GM12892 (cell line): ENCODE data around the gene TBX1.
"Not testable (repeated sequence)": the region's sequence is repeated elsewhere in the genome, so short reads cannot be mapped to it uniquely, and the experiment has no call there.

Source experiments
- DNase-seq: peaks from one replicate; pipeline ENCODE4 v3.0.0; 2011; ENCODE audit not compliant: insufficient read length
- FAIRE-seq: peaks from 2 replicates; lab custom pipeline; 2011; peaks lifted over from hg19 to GRCh38; lab: Jason Lieb, UNC
- POLR2A ChIP-seq: IDR thresholded peaks from 2 replicates; pipeline ENCODE4 v1.6.1; 2011; ENCODE audit warnings: low read depth, low read length, control low read depth
- POLR2AphosphoS5 ChIP-seq: IDR thresholded peaks from 2 replicates; pipeline ENCODE4 v1.6.1; 2011; ENCODE audit warnings: low read depth, low read length, control low read depth
- TAF1 ChIP-seq: IDR thresholded peaks from 2 replicates; pipeline ENCODE4 v1.6.1; 2011; ENCODE audit warnings: low read depth, mild to moderate bottlenecking, control low read depth, low read length, borderline replicate concordance

TBX1 gene

DNA sequence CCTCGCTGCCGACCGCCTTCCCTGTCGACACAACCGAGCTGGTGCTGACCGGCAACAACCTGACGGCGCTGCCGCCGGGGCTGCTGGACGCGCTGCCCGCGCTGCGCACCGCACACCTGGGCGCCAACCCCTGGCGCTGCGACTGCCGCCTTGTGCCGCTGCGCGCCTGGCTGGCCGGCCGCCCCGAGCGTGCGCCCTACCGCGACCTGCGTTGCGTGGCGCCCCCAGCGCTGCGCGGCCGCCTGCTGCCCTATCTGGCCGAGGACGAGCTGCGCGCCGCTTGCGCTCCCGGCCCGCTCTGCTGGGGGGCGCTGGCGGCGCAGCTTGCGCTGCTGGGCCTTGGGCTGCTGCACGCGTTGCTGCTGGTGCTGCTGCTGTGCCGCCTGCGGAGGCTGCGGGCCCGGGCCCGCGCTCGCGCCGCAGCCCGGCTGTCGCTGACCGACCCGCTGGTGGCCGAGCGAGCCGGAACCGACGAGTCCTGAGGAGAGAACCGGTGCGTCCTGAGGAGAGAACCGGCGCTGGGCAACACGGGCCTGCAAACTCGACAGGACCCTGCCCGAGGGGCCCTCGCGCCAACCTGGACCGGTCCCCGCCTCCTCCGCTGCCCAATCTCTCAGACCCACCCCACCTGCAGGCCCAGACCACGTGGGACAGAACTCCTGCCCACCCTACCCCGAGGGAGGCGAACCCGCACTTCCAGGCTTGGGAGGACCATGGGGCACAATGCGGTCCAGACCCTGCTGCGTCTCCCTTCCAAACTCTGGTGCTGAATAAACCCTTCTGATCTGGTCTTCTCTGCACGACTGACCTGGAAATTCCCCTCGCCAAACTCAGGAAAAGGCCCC, 36.4 kb upstream of the TBX1 start:
- no peak for FAIRE-seq
- TF ChIP-seq TAF1 (no peak), POLR2A (no peak), POLR2AphosphoS5 (no peak)
- no peak for DNase-seq

DNA sequence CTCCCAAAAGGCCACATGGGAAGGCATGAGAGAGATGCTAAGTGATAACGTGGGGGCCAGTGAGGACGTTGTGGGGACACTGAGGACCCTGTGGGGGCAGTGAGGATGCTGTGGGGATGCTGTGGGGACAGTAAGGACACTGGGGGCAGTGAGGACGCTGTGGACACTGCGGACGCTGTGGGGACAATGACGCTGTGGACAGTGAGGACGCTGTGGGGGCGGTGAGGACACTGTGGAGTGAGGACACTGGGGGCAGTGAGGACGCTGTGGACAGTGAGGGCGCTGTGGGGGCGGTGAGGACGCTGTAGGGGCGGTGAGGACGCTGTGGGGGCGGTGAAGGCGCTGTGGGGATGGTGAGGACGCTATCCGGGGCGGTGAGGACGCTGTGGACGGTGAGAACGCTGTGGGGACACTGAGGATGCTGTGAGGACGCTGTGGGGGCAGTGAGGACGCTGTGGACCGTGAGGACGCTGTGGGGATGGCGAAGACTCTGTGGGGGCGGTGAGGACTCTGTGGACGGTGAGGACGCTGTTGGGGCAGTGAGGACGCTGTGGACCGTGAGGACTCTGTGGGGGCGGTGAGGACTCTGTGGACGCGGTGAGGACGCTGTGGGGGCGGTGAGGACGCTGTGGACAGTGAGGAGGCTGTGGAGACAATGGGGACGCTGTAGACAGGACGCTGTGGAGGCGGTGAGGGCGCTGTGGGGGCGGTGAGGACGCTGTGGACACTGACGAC, 35.5 kb upstream of the TBX1 start:
- DNase-seq (no peak), FAIRE-seq (no peak)
- no peak for TF ChIP-seq POLR2AphosphoS5
- TF ChIP-seq POLR2A: no peak
- no peak for TF ChIP-seq TAF1

DNA sequence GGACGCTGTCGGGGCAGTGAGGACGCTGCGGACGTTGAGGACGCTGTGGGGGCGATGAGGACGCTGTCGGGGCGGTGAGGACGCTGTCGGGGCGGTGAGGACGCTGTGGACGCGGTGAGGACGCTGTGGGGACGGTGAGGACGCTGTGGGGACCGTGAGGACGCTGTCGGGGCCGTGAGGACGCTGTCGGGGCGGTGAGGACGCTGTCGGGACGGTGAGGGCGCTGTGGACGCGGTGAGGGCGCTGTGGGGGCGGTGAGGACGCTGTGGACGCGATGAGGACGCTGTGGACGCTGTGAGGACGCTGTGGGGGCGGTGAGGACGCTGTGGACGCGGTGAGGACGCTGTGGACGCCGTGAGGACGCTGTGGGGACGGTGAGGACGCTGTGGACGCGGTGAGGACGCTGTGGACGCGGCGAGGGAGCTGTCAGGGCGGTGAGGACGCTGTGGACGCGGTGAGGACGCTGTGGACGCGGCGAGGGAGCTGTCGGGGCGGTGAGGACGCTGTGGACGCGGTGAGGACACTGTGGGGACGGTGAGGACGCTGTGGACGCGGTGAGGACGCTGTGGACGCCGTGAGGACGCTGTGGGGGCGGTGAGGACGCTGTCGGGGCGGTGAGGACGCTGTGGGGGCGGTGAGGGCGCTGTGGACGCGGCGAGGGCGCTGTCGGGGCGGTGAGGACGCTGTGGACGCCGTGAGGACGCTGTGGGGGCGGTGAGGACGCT, 34.4 kb upstream of the TBX1 start:
- not testable (repeated sequence) for FAIRE-seq, DNase-seq

DNA sequence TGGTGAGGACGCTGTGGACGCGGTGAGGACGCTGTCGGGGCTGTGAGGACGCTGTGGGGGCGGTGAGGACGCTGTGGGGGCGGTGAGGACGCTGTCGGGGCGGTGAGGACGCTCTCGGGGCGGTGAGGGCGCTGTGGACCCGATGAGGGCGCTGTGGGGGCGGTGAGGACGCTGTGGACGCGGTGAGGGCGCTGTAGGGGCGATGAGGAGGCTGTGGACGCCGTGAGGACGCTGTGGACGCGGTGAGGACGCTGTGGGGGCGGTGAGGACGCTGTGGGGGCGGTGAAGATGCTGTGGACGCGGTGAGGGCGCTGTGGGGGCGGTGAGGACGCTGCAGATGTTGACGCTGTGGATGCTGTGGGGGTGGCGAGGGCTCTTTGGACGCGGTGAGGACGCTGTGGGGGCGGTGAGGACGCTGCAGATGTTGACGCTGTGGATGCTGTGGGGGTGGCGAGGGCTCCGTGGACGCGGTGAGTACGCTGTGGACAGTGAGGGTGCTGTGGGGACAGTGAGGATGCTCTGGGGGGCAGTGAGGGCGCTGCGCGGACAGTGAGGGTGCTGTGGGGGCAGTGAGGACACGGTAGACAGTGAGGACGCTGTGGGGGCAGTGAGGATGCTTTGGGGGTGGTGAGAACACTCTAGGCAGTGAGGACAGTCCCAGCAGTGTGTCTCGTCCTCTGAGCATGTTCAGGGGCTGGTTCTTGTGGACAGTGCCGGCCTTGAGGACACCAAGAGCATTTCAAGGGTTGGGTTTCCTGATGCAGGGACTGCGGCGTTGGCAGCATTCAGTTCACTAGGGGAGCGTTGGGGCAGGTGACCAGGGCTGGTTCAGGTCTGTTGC, 33.0 kb upstream of the TBX1 start:
- DNase-seq (no peak), FAIRE-seq (no peak)

DNA sequence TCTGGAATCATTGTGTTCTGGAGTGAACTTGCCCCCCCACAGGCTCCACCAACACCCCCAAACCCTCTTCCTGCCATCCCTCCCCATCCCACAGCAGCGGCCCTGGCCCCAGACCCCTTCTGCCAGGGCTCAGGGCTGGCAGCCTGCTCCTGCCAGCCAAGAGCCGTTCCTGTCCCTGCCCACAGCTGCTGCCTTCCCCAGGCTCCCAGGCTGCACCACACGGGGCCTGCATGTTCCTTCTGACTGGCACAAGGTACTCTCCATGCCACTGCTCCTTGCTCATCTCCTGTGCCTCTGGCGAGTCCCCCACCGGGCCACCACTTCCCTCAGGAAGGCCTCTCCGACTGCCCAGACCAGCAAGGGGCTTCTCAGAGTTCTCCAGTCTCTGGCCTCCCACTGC, 32.3 kb upstream of the TBX1 start:
- TF ChIP-seq TAF1: no peak
- TF ChIP-seq POLR2A: no peak
- TF ChIP-seq POLR2AphosphoS5: no peak
- FAIRE-seq (no peak), DNase-seq (no peak)

More for the DNA sequence above, 33.0 kb upstream of the TBX1 start:
- TF ChIP-seq POLR2AphosphoS5: no peak
- TF ChIP-seq POLR2A: no peak
- TF ChIP-seq TAF1: no peak

DNA sequence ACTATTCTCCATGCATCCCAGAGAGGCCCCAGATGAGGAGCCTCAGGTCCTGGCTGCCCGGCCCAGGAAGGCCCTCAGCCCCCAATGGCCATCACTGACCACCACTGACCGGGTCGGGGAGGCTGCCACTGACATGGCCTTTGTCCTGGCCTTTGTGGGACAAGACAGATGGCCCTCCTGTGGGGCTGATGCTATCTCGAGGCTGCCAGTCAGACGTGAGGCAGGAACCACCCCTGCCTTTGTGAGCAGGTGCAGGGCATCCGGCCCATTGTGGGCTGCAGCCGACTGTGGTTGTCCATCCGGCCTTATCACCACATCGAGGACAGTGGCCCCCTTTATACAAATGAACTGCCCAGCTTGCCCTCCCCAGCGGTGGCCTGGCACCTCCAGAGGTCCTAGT, 31.7 kb upstream of the TBX1 start:
- TF ChIP-seq POLR2A (no peak), TAF1 (no peak), POLR2AphosphoS5 (no peak)
- FAIRE-seq (no peak), DNase-seq (no peak)

DNA sequence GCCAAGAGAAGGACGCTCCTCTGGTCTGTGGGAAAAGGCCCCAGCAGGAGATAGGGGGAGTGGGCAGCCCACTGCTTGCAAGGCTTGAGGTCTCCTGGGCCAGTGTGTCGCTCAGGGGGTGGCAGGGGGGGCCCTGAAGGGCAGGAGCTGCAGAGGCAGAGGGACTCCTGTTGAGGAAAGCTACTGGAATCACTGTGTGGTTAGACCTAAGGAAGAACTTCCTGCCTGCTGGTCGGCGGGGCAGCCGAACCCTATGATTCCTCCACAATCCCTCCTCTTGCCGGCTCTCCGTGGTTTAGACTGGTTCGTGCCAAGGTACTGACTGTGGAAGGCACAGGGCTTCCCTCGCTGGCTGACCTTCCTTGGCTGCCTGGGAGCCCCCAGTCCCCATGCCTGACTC, 31.1 kb upstream of the TBX1 start:
- no peak for TF ChIP-seq TAF1
- no peak for TF ChIP-seq POLR2AphosphoS5
- no peak for TF ChIP-seq POLR2A
- FAIRE-seq: no peak
- no peak for DNase-seq

DNA sequence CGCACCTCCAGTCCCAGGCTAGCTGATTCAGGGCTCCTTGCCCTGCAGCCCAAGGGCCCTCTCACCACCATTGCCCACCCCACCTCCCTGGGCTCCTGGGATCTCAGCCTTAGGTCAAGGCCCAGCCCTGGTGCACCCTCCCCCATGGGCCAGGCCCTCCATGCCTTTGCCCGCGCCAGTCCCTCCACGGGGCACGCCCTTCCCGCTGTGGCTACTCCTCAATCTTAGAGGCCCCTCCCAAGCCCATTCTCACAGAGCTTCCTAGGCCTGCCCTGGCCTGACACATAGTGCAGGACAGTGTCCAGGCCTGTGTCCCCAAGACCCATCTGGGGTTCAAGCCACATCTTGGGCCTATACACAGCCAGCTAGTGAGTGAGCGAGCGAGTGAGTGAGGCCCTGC, 30.4 kb upstream of the TBX1 start:
- TF ChIP-seq TAF1 (no peak), POLR2AphosphoS5 (no peak), POLR2A (no peak)
- FAIRE-seq (no peak), DNase-seq (no peak)

DNA sequence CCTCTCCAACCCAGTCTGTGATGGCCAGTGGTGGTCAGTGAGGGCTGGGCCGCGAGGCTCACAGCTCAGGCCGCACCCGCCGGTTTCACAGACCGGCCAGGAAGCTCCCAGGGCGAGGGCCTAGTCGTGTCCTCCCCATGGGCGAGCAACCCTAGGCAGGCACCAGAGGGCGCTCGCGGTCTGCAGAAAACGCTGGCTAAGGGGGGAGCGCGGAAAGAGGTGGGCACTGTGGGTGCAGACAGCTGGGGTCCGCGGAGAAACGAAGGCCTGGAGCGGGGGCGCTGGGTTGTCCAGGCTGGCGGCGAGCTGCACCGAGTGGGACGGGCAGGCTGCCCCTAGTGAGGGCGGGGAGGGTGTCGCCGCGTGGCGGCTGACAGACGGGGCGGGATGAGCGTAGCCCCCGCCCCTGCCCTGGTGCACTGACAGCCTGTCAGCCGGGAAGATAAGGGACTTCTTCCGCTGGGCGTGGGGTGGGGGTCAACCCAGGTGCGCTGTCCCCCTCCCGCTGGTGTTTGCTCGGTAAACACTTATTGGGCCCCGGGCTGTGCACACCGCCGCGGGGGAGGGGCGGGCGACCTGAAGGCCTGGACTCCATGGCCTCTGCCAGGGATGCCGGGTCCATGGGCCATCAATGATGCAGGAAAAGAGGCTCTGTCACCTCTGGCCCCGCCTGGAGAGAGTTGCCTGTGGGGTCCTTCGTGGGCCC, 29.8 kb upstream of the TBX1 start:
- FAIRE-seq (peak; percentile 94), DNase-seq (peak; percentile 96)
- TF ChIP-seq POLR2AphosphoS5 (no peak), POLR2A (no peak), TAF1 (no peak)

DNA sequence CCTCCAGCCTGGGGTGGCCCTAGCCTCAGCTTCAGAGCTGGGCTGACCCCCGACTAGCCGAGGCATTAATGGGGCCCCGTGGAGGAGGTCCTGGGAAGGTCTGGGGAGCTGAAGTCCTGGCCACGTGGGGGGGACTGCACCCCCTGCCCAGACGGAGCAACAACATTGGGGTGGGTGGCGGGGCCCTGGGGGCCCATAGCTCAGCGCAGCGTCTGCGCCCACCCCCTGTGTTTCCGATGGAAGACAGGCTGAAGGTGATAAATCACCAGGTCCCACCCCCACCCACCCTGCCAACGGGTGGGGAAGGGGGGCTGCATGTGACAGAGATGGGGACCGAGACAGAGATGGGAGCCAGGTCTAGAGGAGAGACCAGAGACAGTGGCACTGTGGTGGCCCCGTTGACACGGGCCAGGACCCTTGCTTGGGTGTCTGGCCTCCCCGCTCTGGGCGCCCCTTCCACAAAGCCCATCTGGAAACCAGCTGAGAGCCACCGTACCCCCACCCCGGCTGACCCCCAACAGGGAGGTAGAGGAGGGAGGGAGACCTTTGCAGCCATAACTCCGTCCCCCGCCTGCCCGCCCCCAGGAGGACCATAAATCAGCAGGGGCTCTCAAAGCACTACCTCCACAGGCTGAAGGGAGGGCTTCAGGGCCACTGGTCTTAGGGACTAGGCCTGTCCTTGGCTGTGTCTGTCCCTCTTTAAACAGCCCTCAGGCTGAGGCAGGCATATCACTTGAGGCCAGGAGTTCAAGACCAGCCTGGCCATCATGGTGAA, 29.0 kb upstream of the TBX1 start:
- TF ChIP-seq POLR2AphosphoS5 (no peak), POLR2A (no peak), TAF1 (no peak)
- DNase-seq (no peak), FAIRE-seq (no peak)
